Measurements from ENCODE around the gene PRPF8.

Gene PRPF8

DNA sequence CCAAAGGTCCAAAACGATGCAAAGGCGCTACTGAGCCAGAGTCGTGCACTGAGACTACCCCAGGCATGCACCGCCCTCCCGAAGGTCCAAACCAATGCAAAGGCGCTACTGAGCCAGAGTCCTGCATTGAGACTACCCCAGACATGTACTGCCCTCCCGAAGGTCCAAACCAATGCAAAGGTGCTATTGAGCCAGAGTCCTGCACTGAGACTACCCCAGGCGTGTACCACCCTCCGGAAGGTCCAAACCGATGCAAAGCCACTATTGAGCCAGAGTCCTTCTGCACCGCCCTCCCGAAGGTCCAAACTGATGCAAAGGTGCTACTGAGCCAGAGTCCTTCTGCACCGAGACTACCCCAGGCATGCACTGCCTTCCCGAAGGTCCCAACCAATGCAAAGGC is 83.1 kb downstream of the PRPF8 start:
- no peak for DNase-seq (ENCODE audit: low spot score)
- in situ Hi-C loops (cut with MboI; ENCODE audit: low pct_unique_long_range_greater_than_20kb, low sequenced_read_pairs, unreplicated experiment): no loop called here
- TF ChIP-seq, protein P1, sequence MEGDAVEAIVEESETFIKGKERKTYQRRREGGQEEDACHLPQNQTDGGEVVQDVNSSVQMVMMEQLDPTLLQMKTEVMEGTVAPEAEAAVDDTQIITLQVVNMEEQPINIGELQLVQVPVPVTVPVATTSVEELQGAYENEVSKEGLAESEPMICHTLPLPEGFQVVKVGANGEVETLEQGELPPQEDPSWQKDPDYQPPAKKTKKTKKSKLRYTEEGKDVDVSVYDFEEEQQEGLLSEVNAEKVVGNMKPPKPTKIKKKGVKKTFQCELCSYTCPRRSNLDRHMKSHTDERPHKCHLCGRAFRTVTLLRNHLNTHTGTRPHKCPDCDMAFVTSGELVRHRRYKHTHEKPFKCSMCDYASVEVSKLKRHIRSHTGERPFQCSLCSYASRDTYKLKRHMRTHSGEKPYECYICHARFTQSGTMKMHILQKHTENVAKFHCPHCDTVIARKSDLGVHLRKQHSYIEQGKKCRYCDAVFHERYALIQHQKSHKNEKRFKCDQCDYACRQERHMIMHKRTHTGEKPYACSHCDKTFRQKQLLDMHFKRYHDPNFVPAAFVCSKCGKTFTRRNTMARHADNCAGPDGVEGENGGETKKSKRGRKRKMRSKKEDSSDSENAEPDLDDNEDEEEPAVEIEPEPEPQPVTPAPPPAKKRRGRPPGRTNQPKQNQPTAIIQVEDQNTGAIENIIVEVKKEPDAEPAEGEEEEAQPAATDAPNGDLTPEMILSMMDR (IDR thresholded peaks at IDR 0.05; ENCODE audit: extremely low read depth, insufficient read depth, missing control alignments): no peak

All from GM13977 (cell line).